H9 (cell line): ENCODE results near the gene SYNE2. TPM values are rescaled to one million over a fixed set of nuclear protein-coding genes. Genes with fewer than 3 reads are reported as not detected.

Experiments
- DNase-seq: peaks from one replicate; pipeline ENCODE4 v3.0.0-alpha.2; 2017
- H2AFZ ChIP-seq: one replicate; pipeline ENCODE4 v1.6.1; 2013; ENCODE audit warnings: mild to moderate bottlenecking, low read length, control low read depth, moderate library complexity
- H2AK5ac ChIP-seq: 2 replicates; pipeline ENCODE4 v1.6.1; 2013; ENCODE audit warnings: low read length, control low read depth, mixed read lengths; ENCODE audit not compliant: insufficient read length
- H2BK120ac ChIP-seq: one replicate; pipeline ENCODE4 v1.6.1; 2013; ENCODE audit warnings: low read depth, mild to moderate bottlenecking, low read length, control low read depth, inconsistent platforms; ENCODE audit not compliant: poor library complexity, severe bottlenecking
- H2BK12ac ChIP-seq: 2 replicates; pipeline ENCODE4 v1.6.1; 2013; ENCODE audit warnings: low read length, control low read depth, mixed read lengths, low read depth; ENCODE audit not compliant: insufficient read length
- H2BK15ac ChIP-seq: 2 replicates; pipeline ENCODE4 v1.6.1; 2013; ENCODE audit warnings: low read depth, low read length, control low read depth
- H2BK20ac ChIP-seq: one replicate; pipeline ENCODE4 v1.6.1; 2013; ENCODE audit warnings: low read depth, mild to moderate bottlenecking, low read length, control low read depth, inconsistent platforms; ENCODE audit not compliant: poor library complexity, severe bottlenecking
- H2BK5ac ChIP-seq: 2 replicates; pipeline ENCODE4 v1.6.1; 2013; ENCODE audit warnings: low read length, control low read depth, mixed read lengths; ENCODE audit not compliant: insufficient read length
- H3K14ac ChIP-seq: 2 replicates; pipeline ENCODE4 v1.6.1; 2013; ENCODE audit warnings: low read length, control low read depth; ENCODE audit not compliant: insufficient read depth
- H3K18ac ChIP-seq: 2 replicates; pipeline ENCODE4 v1.6.1; 2013; ENCODE audit warnings: low read depth, mild to moderate bottlenecking, mixed read lengths, low read length, control low read depth; ENCODE audit not compliant: insufficient read length
- H3K23ac ChIP-seq: 2 replicates; pipeline ENCODE4 v1.6.1; 2013; ENCODE audit warnings: low read length, control low read depth, mixed read lengths, low read depth; ENCODE audit not compliant: insufficient read length
- H3K23me2 ChIP-seq: 2 replicates; pipeline ENCODE4 v1.6.1; 2013; ENCODE audit warnings: low read depth, mild to moderate bottlenecking, mixed read lengths, low read length, control low read depth; ENCODE audit not compliant: insufficient read length, poor library complexity, severe bottlenecking
- H3K27ac ChIP-seq: 2 replicates; pipeline ENCODE4 v1.5.1; 2013; ENCODE audit warnings: low read length, control low read depth, mixed read lengths, low read depth; ENCODE audit not compliant: insufficient read length
- H3K27me3 ChIP-seq: 2 replicates; pipeline ENCODE4 v1.6.1; 2013; ENCODE audit warnings: low read length, control low read depth, inconsistent platforms; ENCODE audit not compliant: insufficient read depth
- H3K4ac ChIP-seq: 2 replicates; pipeline ENCODE4 v1.6.1; 2013; ENCODE audit warnings: low read depth, mild to moderate bottlenecking, control low read depth, inconsistent platforms, low read length, moderate library complexity
- H3K4me1 ChIP-seq: 2 replicates; pipeline ENCODE4 v1.6.1; 2013; ENCODE audit warnings: low read length, control low read depth, inconsistent platforms; ENCODE audit not compliant: insufficient read depth
- H3K4me2 ChIP-seq: 2 replicates; pipeline ENCODE4 v1.6.1; 2013; ENCODE audit warnings: low read length, control low read depth, mixed read lengths; ENCODE audit not compliant: insufficient read length, insufficient read depth
- H3K56ac ChIP-seq: 2 replicates; pipeline ENCODE4 v1.6.1; 2013; ENCODE audit warnings: low read depth, mild to moderate bottlenecking, mixed read lengths, low read length, control low read depth; ENCODE audit not compliant: insufficient read length
- H3K79me1 ChIP-seq: 2 replicates; pipeline ENCODE4 v1.6.1; 2013; ENCODE audit warnings: low read depth, mild to moderate bottlenecking, moderate library complexity, low read length, control low read depth, inconsistent platforms; ENCODE audit not compliant: insufficient read depth, poor library complexity, severe bottlenecking
- H3K79me2 ChIP-seq: 2 replicates; pipeline ENCODE4 v1.6.1; 2013; ENCODE audit warnings: low read length, control low read depth, inconsistent platforms; ENCODE audit not compliant: insufficient read depth
- H3K9ac ChIP-seq: 2 replicates; pipeline ENCODE4 v1.6.1; 2013; ENCODE audit warnings: low read length, control low read depth, mixed read lengths; ENCODE audit not compliant: insufficient read length; ENCODE audit errors: extremely low read depth
- H3K9me3 ChIP-seq: one replicate; pipeline ENCODE4 v1.6.1; 2013; ENCODE audit warnings: low read depth, low read length, inconsistent platforms; ENCODE audit not compliant: control insufficient read depth
- H3T11ph ChIP-seq: one replicate; pipeline ENCODE4 v1.6.1; 2013; ENCODE audit warnings: mild to moderate bottlenecking, low read length, control low read depth, inconsistent platforms
- H4K20me1 ChIP-seq: one replicate; pipeline ENCODE4 v1.6.1; 2013; ENCODE audit not compliant: control insufficient read depth, insufficient read length, insufficient read depth
- H4K5ac ChIP-seq: 2 replicates; pipeline ENCODE4 v1.6.1; 2013; ENCODE audit warnings: low read depth, mild to moderate bottlenecking, mixed read lengths, low read length, control low read depth; ENCODE audit not compliant: insufficient read length
- H4K8ac ChIP-seq: replicated peaks from 2 replicates; pipeline ENCODE4 v1.6.1; 2013; ENCODE audit warnings: low read length, control low read depth, mixed read lengths, low read depth; ENCODE audit not compliant: insufficient read length
- H4K91ac ChIP-seq: 2 replicates; pipeline ENCODE4 v1.6.1; 2013; ENCODE audit warnings: low read depth, mild to moderate bottlenecking, moderate library complexity, mixed read lengths, low read length, control low read depth; ENCODE audit not compliant: insufficient read length
- H3K27ac Mint-ChIP-seq, 3 experiments: 2 replicates in 2 of 3; 3 replicates in 1 of 3; pipeline ENCODE4 v1.8.0; 2020 to 2021; ENCODE audit warnings: mixed read lengths in 3 of 3, mild to moderate bottlenecking in 1 of 3, moderate library complexity in 1 of 3
- H3K27me3 Mint-ChIP-seq: 2 replicates; pipeline ENCODE4 v1.8.0; 2021; ENCODE audit warnings: low read depth, mild to moderate bottlenecking, moderate library complexity, mixed read lengths
- H3K36me3 Mint-ChIP-seq, 3 experiments: 2 replicates in 2 of 3; 3 replicates in 1 of 3; pipeline ENCODE4 v1.8.0; 2020 to 2021; ENCODE audit warnings: low read depth in 3 of 3, mixed read lengths in 3 of 3; ENCODE audit not compliant: insufficient read depth in 1 of 3
- H3K4me1 Mint-ChIP-seq, 2 experiments: 2 replicates each; pipeline ENCODE4 v1.8.0; 2020; ENCODE audit warnings: mixed read lengths in 2 of 2
- H3K4me3 Mint-ChIP-seq, 2 experiments: 2 replicates in 1 of 2; 3 replicates in 1 of 2; pipeline ENCODE4 v1.8.0; 2020 to 2021; ENCODE audit warnings: mild to moderate bottlenecking in 2 of 2, mixed read lengths in 2 of 2, moderate library complexity in 1 of 2
- H3K9me3 Mint-ChIP-seq, 2 experiments: 2 replicates in 1 of 2; 3 replicates in 1 of 2; pipeline ENCODE4 v1.8.0; 2020; ENCODE audit warnings: mild to moderate bottlenecking in 2 of 2, mixed read lengths in 2 of 2, moderate library complexity in 1 of 2
- WGBS: extraction: QIAGEN DNeasy Blood & Tissue Kit; methylation state at CpG from one replicate; pipeline ENCODE4 v1.1.7; 2013; ENCODE audit warnings: missing lambda C conversion rate, low lambda C conversion rate, mixed read lengths; ENCODE audit not compliant: insufficient read length; ENCODE audit errors: extremely low coverage; 5-methylcytosine and 5-hydroxymethylcytosine counted together
- total RNA-seq: library from RNA; stranded (reverse); gene quantifications from 2 replicates; pipeline ENCODE4 v1.2.1, GENCODE V29; 2021
- TF ChIP-seq, protein P1 (sequence below): fragments of 200-600 bp; sonication (generic); conservative IDR thresholded peaks from 3 replicates; pipeline ENCODE4 v1.8.0; 2021; ENCODE audit warnings: antibody characterized with exemption, mild to moderate bottlenecking

The SYNE2 gene
- total RNA-seq, 1 experiment from 2014 or later = 43.3 TPM

GRCh38 chr14:63897721-63898163 lies 44.9 kb downstream of the SYNE2 start:
- Histone ChIP-seq H3K23ac (no peak overlapping the region), H4K5ac (no peak overlapping the region), H2AK5ac (no peak overlapping the region), H3K9ac (no peak overlapping the region), H2BK20ac (no peak overlapping the region), H3K4me2 (no peak overlapping the region), H2AFZ (no peak overlapping the region), H3K14ac (no peak overlapping the region), H4K91ac (no peak overlapping the region), H3K27ac (no peak overlapping the region), H3K4ac (no peak overlapping the region), H3K9me3 (no peaks in the 10 kb centered on the region), H3K18ac (no peak overlapping the region), H2BK12ac (no peak overlapping the region), H4K20me1 (no peaks in the 10 kb centered on the region), H3K4me1 (peaks cover 3% of the 10 kb centered on the region; the same call in 1 of the 2 replicates), H3K79me1 (no peaks in the 10 kb centered on the region), H3K27me3 (no peaks in the 10 kb centered on the region), H2BK15ac (no peak overlapping the region), H2BK120ac (no peak overlapping the region), H3K23me2 (no peaks in the 10 kb centered on the region), H3K79me2 (no peaks in the 10 kb centered on the region; the same call in 1 of the 2 replicates), H3T11ph (no peak overlapping the region), H2BK5ac (no peak overlapping the region), H3K56ac (no peak overlapping the region), H4K8ac (no peak overlapping the region)
- Mint-ChIP-seq H3K4me1 (peaks cover 17 to 19% of the 10 kb centered on the region in 2 experiments), H3K4me3 (no peak overlapping the region), H3K27ac (peak overlapping the region; percentile 3 to 90 (median 56); a peak in 3 of 7 replicates), H3K36me3 (peaks cover 0 to 10% (median 0%) of the 10 kb centered on the region in 3 experiments; a peak in 5 of 7 replicates), H3K9me3 (peaks cover 0 to 4% of the 10 kb centered on the region in 2 experiments; a peak in 2 of 5 replicates), H3K27me3 (no peaks in the 10 kb centered on the region)
- TF ChIP-seq, protein P1, sequence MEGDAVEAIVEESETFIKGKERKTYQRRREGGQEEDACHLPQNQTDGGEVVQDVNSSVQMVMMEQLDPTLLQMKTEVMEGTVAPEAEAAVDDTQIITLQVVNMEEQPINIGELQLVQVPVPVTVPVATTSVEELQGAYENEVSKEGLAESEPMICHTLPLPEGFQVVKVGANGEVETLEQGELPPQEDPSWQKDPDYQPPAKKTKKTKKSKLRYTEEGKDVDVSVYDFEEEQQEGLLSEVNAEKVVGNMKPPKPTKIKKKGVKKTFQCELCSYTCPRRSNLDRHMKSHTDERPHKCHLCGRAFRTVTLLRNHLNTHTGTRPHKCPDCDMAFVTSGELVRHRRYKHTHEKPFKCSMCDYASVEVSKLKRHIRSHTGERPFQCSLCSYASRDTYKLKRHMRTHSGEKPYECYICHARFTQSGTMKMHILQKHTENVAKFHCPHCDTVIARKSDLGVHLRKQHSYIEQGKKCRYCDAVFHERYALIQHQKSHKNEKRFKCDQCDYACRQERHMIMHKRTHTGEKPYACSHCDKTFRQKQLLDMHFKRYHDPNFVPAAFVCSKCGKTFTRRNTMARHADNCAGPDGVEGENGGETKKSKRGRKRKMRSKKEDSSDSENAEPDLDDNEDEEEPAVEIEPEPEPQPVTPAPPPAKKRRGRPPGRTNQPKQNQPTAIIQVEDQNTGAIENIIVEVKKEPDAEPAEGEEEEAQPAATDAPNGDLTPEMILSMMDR = no peak
- no peak for DNase-seq
- no CpG with 5 or more reads among the region's 4 CpGs for WGBS
